PC-3 (cell line): ENCODE results near the gene NADK2. TPM values are rescaled to one million over a fixed set of nuclear protein-coding genes. Genes with fewer than 3 reads are reported as not detected.

ENCODE experiments used
- ATAC-seq: fragments of 200-7000 bp; cut with Tn5 transposase; 2 replicates; pipeline ENCODE4 v1.9.1; 2020; ENCODE audit warnings: mild to moderate bottlenecking, moderate library complexity
- BruUV-seq: library from RNA; stranded (reverse); fragments of 400-500 nt; replicated peaks from 2 replicates; lab custom pipeline; 2021; lab: Mats Ljungman, UMichigan
- CTCF ChIA-PET: fragments of 300-600 bp; sonication (Branson Sonifier 250); formaldehyde crosslinking; loops from one replicate; lab custom pipeline; 2022; ENCODE audit warnings: antibody characterized with exemption; lab: Charles Lee
- POLR2A ChIA-PET: fragments of 300-600 bp; sonication (Branson Sonifier 250); formaldehyde crosslinking; loops from one replicate; lab custom pipeline; 2022; ENCODE audit warnings: antibody characterized with exemption; ENCODE audit not compliant: unreplicated experiment; lab: Charles Lee
- DNase-seq: peaks from one replicate; pipeline ENCODE4 v3.0.0-alpha.2; 2015
- H2AFZ ChIP-seq: fragments of 300-600 bp; sonication (generic); 2 replicates; pipeline ENCODE4 v1.6.0; 2016; ENCODE audit warnings: antibody characterized with exemption, low read length
- H3F3A ChIP-seq: fragments of 300-600 bp; sonication (generic); one replicate; pipeline ENCODE4 v1.6.0; 2017; ENCODE audit warnings: antibody characterized with exemption, low read length, control low read depth, mild to moderate bottlenecking; ENCODE audit not compliant: unreplicated experiment
- H3K27ac ChIP-seq: fragments of 300-600 bp; sonication (generic); 2 replicates; pipeline ENCODE4 v1.5.1; 2016; ENCODE audit warnings: mild to moderate bottlenecking, low read length
- H3K27me3 ChIP-seq: fragments of 300-600 bp; sonication (generic); 2 replicates; pipeline ENCODE4 v1.6.1; 2016; ENCODE audit warnings: low read length, mixed read lengths
- H3K36me3 ChIP-seq: fragments of 300-600 bp; sonication (generic); 2 replicates; pipeline ENCODE4 v1.6.1; 2016; ENCODE audit warnings: low read depth, mixed run types, low read length, mixed read lengths
- H3K4me1 ChIP-seq: fragments of 300-600 bp; sonication (generic); 2 replicates; pipeline ENCODE4 v1.5.1; 2016; ENCODE audit warnings: low read length; ENCODE audit not compliant: insufficient read depth
- H3K4me2 ChIP-seq: fragments of 300-600 bp; sonication (generic); 2 replicates; pipeline ENCODE4 v1.6.0; 2016; ENCODE audit warnings: low read length
- H3K4me3 ChIP-seq: fragments of 300-600 bp; sonication (generic); 2 replicates; pipeline ENCODE4 v1.5.1; 2016; ENCODE audit warnings: mild to moderate bottlenecking, low read length, mixed read lengths
- H3K79me2 ChIP-seq: fragments of 300-600 bp; sonication (generic); 2 replicates; pipeline ENCODE4 v1.6.1; 2017; ENCODE audit warnings: low read length, mixed read lengths
- H3K9ac ChIP-seq: fragments of 300-600 bp; sonication (generic); 2 replicates; pipeline ENCODE4 v1.6.0; 2016; ENCODE audit warnings: mild to moderate bottlenecking, low read length
- H3K9me2 ChIP-seq: fragments of 300-600 bp; sonication (generic); replicated peaks from 2 replicates; pipeline ENCODE4 v1.6.1; 2016; ENCODE audit warnings: mixed run types, low read length, mixed read lengths
- H3K9me3 ChIP-seq: fragments of 300-600 bp; sonication (generic); 2 replicates; pipeline ENCODE4 v1.6.1; 2016; ENCODE audit warnings: low read length, mixed read lengths
- H4K20me1 ChIP-seq: fragments of 300-600 bp; sonication (generic); 2 replicates; pipeline ENCODE4 v1.6.1; 2016; ENCODE audit warnings: low read length, mixed read lengths
- CTCF ChIP-seq: fragments of 300-600 bp; sonication (generic); conservative IDR thresholded peaks from 2 replicates; pipeline ENCODE4 v1.5.1; 2017; ENCODE audit warnings: antibody characterized with exemption, low read depth, mild to moderate bottlenecking, low read length
- EZH2 ChIP-seq: fragments of 300-600 bp; sonication (generic); IDR thresholded peaks from one replicate; pipeline ENCODE4 v1.6.1; 2017; ENCODE audit warnings: antibody characterized with exemption, mild to moderate bottlenecking, low read length; ENCODE audit not compliant: unreplicated experiment
- EZH2phosphoT487 ChIP-seq: fragments of 300-600 bp; sonication (generic); IDR thresholded peaks from 2 replicates; pipeline ENCODE4 v1.6.1; 2018; ENCODE audit warnings: mild to moderate bottlenecking, antibody characterized with exemption, low read length, borderline replicate concordance
- intact Hi-C: fragments of 100-400 bp; cut with micrococcal nuclease; formaldehyde crosslinking; loops from 2 replicates; pipeline ENCODE4 v1.9.0; 2023
- total RNA-seq: library from RNA; depleted of rRNA; stranded (reverse); fragments of >200 nt; gene quantifications from 2 replicates; pipeline ENCODE4 v1.2.3, GENCODE V29; 2014

NADK2 gene
- total RNA-seq, 1 experiment from 2014 or later = 17.7 TPM

DNA sequence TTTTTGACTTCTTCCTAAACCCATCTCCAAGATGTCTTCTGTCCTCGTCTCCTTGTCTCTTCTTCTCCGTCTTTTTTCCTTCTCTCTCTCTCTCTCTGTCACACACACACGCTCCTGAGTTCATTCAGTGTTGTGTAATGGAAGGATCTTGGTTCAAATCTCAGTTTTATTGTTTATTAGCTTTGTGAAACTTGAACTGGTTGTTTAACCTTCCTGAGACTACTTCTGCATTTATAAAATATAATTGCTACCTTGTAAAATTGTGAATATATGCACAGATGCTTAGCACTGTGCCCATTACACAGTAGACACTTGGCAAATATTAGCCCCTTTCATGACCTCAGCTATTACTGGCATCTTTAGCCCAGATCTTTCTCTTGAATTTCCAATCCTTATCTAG, 2.4 kb upstream of the NADK2 start:
- no TSS peak for BruUV-seq
- H2AFZ ChIP-seq = no peak overlapping the region
- H4K20me1 ChIP-seq = no peaks in the 10 kb centered on the region
- no peak overlapping the region for H3K27ac ChIP-seq
- H3K9me2 ChIP-seq = no peaks in the 10 kb centered on the region
- no peaks in the 10 kb centered on the region for H3F3A ChIP-seq
- DNase-seq = no peak
- H3K36me3 ChIP-seq = no peaks in the 10 kb centered on the region
- peaks cover 22% of the 10 kb centered on the region for H3K79me2 ChIP-seq
- H3K4me3 ChIP-seq = no peak overlapping the region
- ATAC-seq = no peak
- peaks cover 20% of the 10 kb centered on the region for H3K4me1 ChIP-seq
- H3K4me2 ChIP-seq = no peak overlapping the region
- intact Hi-C loops = loop anchor here (5.0 kb wide), 1 partner anchor 42 kb away; no protein-coding TSS in a partner anchor
- ChIA-PET CTCF (interaction anchor here (0.7 kb wide), 1 partner anchor 66 kb away, joined by 4 read pairs; no protein-coding TSS in a partner anchor), POLR2A (interaction anchor here (0.7 kb wide), 1 partner anchor 413 kb away, joined by 4 read pairs; no protein-coding TSS in a partner anchor)
- H3K9ac ChIP-seq = no peak overlapping the region
- no peaks in the 10 kb centered on the region for H3K9me3 ChIP-seq
- TF ChIP-seq EZH2phosphoT487 = no peak
- TF ChIP-seq EZH2 = no peak
- no peak for TF ChIP-seq CTCF
- H3K27me3 ChIP-seq = no peaks in the 10 kb centered on the region

DNA sequence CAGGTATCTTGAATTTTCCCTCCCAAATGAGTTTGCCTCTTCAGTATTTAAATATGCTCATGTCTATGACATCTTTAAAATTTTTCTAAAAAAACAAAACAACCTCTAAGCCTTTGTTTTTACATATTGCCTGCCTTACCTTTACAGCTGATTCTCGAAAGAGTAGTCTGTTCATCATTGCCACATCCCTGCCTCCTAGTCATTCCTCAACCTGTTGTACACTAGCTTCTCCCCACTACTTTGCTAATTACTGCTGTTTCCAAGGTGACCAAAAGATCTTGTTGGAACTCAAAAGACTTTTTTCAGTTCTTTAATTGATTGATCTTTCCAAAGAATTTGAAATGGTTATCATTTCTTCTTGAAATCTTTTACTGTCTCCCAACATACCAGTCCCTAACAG, 1.9 kb upstream of the NADK2 start:
- POLR2A ChIA-PET = interaction anchor here (0.7 kb wide), 1 partner anchor 413 kb away, joined by 4 read pairs; no protein-coding TSS in a partner anchor

More for the DNA sequence above, 1.9 kb upstream of the NADK2 start:
- Histone ChIP-seq H3K9me3 (no peaks in the 10 kb centered on the region), H3K79me2 (peaks cover 27% of the 10 kb centered on the region), H4K20me1 (no peaks in the 10 kb centered on the region), H3F3A (no peaks in the 10 kb centered on the region), H3K27ac (no peak overlapping the region), H3K36me3 (no peaks in the 10 kb centered on the region), H3K4me3 (no peak overlapping the region), H3K4me1 (peaks cover 25% of the 10 kb centered on the region), H3K27me3 (no peaks in the 10 kb centered on the region), H2AFZ (no peak overlapping the region), H3K9me2 (no peaks in the 10 kb centered on the region), H3K9ac (no peak overlapping the region), H3K4me2 (no peak overlapping the region)
- intact Hi-C loops = loop anchor here (5.0 kb wide), 1 partner anchor 41 kb away; no protein-coding TSS in a partner anchor
- ATAC-seq = no peak
- no peak for DNase-seq
- CTCF ChIA-PET = interaction anchor here (0.5 kb wide), 1 partner anchor 392 kb away, joined by 3 read pairs; no protein-coding TSS in a partner anchor
- no TSS peak for BruUV-seq
- TF ChIP-seq EZH2 (no peak), EZH2phosphoT487 (no peak), CTCF (no peak)
